ENCODE measurements around the gene CSNK2B.

CSNK2B gene

DNA sequence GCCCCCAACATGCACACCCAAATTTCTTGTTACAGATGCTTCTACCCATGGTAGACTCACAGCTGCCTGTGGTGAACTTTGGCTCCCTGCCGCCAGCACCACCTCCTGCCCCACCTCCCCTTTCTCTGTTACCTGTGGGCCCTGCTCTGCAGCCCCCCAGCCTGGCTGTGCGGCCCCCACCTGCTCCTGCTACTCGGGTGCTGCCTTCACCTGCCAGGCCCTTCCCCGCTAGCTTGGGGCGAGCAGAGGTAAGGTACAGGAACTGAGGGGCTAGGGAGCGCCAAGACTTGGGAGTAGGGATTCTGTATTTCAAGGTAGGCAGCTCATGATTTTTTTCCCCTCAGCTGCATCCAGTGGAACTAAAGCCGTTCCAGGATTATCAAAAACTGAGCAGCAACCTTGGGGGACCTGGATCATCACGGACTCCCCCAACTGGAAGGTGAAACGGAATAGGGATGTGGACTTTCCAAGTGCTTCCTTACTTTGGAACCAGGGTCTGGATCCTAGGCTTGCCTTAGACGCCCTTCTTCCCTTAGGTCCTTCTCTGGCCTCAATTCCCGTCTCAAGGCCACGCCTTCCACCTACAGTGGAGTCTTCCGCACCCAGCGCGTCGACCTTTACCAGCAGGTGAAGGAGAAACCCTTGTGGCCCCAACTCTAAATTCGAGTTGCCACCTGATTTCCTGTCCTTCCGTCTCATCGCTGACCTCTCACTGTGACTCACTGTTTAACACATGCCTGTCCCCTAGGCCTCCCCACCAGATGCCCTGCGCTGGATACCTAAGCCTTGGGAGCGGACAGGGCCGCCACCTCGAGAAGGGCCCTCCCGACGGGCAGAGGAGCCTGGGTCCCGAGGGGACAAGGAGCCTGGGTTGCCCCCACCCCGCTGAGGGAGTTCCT lies 28.9 kb upstream of the CSNK2B start:
- no peak for DNase-seq (ENCODE audit: low spot score)

DNA sequence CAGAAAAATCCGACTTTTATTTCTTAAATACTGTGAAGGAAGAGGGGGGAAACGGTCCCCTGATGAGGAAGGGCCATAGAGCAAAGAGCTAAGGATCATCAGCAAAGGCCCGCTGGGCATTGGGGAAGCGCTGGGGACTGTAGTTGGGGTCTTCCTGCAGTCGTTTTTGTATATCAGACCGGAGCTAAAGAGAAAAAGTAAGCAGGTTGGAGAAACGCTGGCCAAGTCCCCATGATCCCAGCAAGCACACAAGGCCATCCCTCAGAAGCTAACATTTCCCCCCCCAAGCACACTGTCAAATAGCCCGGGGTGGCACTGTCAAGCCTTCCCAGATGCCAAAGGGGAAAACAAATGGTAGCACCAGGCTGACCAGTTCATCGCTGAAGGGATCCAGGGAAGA lies 26.8 kb upstream of the CSNK2B start:
- DNase-seq (ENCODE audit: low spot score): no peak

DNA sequence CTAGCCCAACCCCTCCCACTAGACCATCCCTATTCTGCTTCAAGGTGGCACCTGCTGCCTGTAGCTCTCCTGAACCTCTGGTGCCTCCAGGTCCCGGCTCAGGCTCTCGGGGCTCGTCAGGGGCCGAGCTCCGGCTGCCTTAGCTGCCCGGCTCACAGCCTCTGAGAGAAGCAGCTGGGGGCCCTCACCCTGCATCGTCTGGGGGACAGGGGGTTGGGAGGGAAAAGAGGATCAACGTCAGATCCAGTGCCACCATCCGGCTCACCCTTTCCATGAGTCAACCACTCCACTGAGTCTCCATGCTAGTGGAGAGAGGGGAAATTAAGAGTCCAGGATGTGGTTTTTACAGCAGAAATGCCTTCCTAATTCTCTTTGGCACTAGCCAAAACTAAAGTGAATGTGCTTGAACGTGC lies 26.4 kb upstream of the CSNK2B start:
- DNase-seq (ENCODE audit: low spot score): no peak

DNA sequence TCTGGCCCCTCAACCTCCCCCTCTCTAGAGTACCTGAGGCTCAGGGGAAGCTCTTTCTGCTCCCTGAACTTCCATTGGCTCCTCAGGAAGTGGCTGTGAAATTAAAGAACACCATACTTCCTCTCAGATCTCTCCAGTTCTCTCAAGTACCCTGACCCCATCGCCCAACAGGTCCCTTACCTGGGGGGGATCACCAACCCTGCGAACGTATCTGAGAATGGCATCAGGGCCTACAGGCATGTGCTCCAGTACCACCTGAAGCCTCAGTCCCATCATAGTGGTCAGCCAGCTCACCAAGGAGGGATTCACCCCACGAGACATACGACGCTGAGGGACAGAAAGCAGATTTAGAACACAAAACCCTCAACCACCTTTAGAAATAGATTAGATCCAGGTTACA lies 25.3 kb upstream of the CSNK2B start:
- no peak for DNase-seq (ENCODE audit: low spot score)

DNA sequence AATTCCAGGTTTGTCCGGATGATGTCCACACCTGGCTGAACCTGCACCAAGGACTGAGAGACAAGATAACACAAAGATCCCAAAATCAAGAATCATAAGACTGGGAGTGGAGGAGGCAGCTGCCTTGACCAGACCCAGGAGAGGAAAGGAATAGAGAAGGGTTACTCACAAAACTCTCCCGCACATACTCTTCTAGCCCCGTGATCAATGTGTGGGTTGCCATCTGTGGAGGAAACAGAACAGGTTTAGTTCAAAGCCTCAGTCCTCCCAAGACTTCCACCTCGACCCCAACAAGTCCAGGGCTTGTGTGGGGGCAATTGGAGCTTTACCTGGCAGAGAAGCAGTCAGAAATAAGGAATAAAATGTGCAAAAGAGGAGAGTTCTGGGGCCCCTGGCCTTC lies 24.5 kb upstream of the CSNK2B start:
- no peak for DNase-seq (ENCODE audit: low spot score)

DNA sequence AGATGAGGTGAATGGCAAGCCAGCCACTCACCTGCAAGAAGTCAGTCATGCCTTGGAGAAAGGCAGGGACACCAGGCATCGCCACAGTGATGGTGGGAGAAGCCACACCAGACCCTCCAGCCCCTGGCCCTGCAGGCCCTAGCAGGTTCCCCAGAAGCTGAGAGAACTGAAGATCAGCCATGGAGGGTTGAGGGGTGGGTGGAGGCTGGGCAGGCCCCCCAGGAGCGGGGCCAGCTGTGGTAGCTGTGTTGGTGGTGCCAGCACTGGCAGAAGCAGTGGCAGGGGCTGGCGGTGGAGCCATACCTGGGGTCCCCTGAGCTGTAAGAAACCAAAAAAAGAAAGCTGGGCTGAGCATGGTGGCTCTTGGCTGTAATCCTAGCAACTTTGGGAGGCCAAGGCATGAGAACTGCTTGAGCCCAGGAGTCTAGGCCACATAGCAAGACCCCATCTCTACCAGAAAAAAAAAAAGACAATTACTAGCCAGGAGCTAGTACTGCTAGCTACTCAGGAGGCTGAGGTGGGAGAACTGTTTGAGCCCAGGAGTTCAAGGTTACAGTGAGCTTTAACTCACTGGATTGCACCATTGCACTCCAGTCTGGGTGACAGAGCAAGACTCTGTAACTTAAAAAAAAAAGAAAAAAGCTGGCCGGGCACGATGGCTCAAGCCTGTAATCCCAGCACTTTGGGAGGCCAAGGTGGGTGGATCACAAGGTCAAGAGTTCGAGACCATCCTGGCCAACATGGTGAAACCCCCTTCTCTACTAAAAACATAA lies 22.9 kb upstream of the CSNK2B start:
- no peak for DNase-seq (ENCODE audit: low spot score)

DNA sequence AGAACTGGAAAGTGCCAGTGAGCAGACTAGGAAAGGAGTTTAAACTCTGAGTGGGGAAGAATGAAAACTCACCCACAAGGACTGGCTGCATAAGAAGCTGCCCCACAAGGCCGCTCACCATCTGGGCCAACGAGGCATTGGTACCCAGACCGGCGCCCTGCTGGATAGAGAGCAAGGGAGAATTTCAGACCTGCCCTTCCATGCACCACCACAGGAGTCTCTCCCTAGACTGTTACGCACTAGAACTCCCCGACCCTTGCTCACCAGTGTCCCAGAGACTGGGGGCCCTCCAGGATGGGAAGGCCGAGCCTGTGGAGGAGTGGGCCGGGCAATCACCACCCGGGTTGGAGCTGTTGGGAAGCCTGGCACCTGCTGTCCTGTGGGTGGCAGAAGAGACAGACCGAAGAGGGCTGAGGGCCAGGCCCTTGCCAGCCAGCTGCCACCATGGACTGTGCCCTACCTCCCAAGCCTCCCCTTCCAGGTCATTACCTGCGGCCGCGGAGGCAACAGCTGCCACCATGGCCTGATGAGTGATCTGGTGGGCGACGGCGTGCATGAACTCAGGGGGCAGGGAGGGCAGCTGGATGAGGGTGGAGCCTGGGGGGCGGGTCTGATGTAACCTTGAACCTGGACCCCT lies 21.9 kb upstream of the CSNK2B start:
- no peak for DNase-seq (ENCODE audit: low spot score)

DNA sequence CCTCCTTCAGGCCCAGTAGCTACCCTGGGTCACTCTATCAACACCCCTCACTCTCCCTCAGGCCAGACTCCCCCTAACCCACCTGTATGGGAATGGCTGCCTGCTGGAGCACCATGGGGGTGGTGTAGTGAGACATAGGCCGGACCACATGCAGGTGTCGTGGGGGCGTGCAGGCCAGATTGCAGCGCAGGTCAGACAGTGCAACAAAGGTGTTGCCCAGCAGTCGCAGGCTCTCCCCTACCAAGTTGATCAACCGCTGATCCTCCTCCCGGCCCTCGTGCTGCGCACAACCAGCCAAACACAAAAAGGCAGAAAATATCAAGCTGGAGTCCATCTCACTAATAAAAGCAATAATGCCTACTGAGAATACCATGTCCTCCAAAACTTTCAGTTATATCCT lies 20.6 kb upstream of the CSNK2B start:
- DNase-seq (ENCODE audit: low spot score): no peak

DNA sequence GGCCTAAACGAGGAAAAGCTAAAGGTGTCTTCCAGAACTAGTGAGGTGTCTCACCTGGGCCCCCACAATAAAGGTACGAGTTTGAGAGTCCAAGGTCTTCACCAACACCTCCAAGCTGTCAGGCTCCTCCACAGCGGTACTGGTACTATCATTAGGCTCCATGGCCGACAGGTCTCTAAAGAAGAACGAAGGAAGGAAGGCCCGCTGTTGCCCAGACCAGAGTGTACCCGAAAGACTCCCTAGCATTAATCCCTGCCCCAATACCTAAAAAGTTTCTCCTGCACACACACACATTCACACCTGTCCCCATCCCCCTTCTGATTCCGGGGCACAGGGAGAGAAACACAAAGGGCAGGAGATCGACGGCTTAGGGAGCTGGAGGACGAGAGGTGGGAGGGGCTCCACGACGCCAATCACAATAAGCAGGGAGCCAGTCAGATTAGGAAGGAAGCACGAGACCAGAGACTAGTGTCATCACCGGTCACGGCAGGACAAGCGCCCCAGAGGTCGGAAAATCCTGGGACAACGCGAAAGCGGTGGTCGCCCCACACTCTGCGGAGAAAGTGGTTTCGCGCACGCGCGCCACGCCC lies 14.2 kb upstream of the CSNK2B start:
- peak; percentile 87 for DNase-seq (ENCODE audit: low spot score)

DNA sequence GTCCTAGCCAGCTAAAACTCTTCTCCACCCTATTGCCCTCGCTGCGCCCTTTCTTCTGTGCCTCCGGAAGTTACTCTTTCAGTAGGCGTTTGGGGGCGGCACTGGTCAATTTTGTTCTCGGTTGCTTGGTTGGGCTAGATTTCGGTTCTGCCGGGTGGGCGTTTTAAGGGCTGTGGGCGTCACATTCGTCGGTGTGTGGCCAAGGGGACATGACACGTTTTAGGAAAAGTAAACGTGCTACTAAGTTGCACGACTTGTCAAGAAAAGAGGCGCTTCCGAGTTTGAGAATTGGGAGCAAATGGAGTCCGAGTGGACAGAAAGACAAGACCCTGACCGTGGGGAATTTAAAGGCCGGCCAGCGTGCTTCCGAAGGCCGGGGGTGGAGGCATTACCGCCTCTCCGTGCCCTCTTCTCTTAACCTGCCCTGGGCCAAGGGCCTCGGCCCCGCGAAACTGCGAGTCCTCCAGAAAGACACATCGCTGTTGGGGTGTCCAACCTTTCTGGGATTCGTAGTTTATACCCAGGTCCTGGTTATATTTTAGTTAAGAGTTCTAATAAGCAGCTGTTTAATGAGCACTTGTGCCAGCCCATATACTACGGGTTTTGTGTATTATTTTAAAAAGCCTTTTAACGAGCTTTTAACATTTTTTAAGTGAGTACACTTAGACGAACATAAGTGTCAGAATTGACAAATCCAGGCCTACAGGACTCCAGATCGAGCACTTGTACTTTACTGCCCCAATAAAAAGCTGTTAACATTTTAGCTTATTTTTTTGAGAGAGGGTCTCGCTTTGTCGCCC lies 12.8 kb upstream of the CSNK2B start:
- peak; percentile 91 for DNase-seq (ENCODE audit: low spot score)

DNA sequence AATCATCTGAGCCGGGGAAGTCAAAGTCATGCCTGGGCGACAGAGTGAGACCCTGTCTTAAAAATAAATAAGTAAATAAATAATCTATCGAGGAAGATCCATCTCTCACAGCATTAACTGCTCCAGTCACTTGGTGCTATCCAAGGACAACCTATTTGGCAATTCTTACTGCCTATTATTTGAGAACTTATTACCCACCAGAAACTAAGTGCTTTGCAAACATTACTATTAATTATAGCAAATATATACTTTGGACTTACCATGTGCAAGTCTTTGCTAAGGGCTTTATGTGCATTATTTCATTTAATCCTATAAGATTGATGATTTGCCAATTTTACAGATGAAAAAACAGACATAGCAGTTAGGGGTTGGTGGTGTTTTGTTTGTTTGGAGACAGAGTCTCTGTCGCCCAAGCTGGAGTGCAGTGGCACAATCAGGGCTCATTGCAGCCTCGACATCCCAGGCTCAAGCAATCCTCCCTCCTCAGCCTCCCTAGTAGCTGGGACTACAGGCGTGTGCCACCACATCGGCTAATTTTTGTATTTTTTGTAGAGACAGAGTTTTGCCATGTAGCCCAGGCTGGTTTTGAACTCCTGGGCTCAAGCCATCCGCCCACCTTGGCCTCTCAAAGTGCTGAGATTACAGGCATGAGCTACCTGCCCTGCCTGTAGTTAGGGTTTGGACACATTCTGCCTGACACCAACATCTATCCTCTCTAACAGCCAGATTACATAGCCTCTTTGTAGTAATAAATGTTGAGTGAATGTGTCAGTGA lies 11.1 kb upstream of the CSNK2B start:
- DNase-seq (ENCODE audit: low spot score): no peak

DNA sequence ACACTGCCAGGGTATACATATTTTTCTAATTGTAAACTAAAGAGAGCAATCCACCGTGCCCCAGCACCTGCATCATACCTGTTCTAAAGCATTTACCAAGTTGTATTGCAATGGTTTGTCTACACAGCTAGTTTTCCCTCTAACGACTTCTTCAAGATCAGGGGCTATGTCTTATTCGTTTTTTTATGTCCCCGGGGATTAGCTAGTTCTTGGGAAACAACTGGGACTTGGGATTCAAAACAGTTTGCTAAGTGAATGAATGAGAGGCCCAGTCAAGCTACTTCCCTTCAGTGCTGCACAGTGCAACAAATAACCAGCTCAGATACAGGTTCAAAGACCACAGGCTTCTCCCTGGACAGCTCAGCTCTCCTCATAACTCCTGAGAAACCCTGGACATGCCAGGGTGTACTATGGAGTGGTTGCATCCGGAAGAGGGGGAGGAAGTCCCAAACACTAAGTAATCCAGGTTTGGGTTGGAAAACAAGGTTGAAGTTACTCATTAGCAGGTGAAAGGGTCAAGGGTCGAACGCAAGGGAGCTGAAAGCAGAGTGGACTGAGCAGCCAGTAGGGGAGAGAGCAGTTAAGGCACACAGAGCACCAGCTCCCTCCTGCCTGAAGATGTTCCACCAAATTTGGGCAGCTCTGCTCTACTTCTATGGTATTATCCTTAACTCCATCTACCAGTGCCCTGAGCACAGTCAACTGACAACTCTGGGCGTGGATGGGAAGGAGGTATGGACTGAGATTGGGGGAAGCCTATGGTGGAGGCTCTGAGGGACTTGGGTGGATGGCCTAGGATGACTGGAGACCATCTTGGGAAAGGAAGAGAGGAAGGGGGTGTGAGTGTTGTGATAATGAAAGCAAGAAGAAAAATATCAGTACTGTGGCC lies 10.3 kb upstream of the CSNK2B start, which contains the start of gene APOM:
APOM (plus strand) TSS at position 546 of the 889 bp plus-strand sequence; CDS start at position 619, 73 bp downstream.
- DNase-seq (ENCODE audit: low spot score): peak; percentile 49

DNA sequence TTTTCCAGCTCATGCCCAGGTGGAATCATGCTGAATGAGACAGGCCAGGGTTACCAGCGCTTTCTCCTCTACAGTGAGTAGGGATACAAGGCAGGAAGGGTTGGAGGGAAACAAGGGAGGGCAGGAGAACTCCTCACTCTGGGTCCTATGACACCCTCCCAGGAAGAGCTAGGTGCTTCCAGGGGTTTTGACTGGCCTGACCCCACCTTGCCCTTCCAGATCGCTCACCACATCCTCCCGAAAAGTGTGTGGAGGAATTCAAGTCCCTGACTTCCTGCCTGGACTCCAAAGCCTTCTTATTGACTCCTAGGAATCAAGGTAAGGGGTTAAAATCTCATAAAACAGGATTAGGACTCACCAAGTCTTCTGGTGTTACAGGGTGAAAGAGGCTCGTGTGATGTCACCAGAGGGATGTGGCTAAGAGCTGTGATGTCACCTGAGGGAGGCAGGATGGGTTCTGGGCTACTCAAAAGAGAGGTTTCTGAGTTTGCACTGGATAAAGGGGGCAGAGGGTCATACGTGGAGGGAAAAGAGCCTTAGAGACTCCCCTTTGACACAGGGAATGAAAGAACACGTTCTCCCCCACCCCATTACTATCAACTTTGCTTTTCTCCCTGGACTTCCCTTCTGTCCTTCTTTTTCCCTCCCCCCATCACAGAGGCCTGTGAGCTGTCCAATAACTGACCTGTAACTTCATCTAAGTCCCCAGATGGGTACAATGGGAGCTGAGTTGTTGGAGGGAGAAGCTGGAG lies 8.3 kb upstream of the CSNK2B start:
- DNase-seq (ENCODE audit: low spot score): no peak

DNA sequence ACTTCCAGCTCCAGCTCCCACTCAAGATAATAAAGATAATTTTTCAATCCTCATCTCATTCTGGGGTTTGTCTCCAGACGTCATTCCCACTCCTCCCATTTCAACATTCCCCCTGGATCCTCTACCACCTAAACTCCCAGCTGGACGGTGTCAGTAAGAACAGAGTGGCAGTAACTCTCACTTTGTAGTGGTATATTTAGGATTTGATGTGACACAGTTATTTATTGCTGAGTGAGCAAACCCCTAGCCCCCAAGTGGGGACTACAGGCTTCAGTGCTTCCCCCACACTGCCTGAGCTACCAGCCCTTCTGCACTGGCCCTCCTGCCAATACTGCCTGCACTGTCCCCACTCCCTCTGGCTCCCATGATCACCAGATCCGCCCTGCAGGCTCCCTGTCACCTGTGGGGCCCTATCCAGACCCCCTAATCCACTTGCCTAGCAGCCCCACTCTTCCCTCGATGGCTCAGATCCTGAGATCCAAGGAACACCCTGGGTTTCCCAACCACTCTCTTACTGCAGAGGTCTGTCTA lies 7.7 kb upstream of the CSNK2B start:
- no peak for DNase-seq (ENCODE audit: low spot score)

DNA sequence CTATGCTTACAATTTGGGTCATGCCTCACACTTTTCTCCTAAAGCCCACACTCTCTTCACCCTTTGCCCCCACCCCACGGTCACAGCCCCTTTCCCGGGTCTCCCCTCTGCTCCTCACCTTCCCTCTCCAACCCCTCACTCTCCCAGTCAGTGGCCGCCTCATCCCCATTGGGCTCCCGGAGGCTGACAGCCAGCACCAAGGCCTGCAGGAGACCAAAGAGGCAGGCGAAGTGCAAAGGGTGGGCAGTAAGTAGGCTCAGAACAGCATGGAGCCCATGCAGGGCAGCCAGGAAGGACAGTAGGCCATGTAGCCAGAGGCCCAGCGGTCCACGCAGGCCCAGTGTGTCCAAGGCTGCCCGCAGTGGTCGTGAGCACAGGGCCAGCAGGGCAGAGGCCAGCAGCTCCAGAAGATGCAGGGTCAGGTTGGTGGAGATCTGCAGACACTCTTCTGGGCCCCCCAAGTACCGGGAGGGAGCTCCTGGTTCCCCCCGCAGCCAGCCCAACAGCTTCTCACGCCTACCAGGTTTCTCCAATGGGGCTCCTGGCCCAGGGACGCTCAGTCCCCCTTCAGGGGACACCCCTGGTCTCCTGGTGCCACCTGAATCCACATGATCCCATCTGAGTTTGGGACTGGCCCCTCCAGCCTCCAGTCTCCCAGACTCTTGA lies 6.8 kb upstream of the CSNK2B start:
- no peak for DNase-seq (ENCODE audit: low spot score)

DNA sequence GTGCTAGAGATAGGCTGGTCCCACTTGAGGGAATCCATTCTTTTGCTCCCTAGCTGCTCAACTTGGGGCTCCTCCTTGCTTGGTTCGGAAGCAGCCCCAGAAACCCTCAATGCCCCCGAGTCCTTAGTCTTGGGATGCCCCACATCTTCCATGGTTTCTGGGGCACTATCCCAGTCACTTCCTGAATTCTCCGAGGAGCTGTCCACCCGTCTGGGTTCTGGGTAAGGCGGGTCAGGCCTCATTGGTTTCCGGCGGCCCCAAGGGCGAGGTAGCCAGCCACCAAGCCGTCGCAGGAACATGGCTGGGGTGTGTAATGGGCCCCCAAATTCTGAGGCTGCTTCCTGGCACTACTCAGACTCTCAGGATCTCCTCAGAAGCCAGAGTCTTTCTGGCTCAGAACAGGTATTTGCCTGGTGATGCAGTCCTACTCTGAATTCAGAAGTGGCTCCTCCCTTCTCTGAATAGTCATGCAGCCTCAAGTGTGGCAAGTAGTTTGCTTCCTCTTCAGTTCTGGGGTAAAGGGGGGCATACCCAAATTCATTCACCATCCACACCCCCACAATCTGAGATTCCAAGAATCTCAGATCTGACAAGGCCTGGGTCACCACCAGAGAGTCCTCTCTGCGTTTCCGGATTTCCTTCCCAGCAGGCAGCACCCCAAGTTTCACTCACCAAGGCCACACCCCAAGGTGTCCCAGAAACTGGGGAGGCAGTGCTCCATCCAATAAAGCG lies 6.1 kb upstream of the CSNK2B start:
- DNase-seq (ENCODE audit: low spot score): peak; percentile 54
